Mucosa of rectum (tissue), 2 donors: ENCODE measurements around the gene SLC6A11.

ENCODE experiments used
- H3K27ac ChIP-seq, 2 donors: one replicate each; pipeline ENCODE4 v1.7.0; 2013; ENCODE audit warnings: inconsistent platforms in 2 of 2, low read depth in 2 of 2, low read length in 2 of 2
- H3K27me3 ChIP-seq, 2 donors: one replicate each; pipeline ENCODE4 v1.7.0; 2013; ENCODE audit warnings: low read length in 2 of 2; ENCODE audit not compliant: control insufficient read depth in 2 of 2, insufficient read depth in 2 of 2
- H3K36me3 ChIP-seq, 2 donors: one replicate each; pipeline ENCODE4 v1.7.0; 2013; ENCODE audit warnings: low read length in 2 of 2; ENCODE audit not compliant: control insufficient read depth in 2 of 2, insufficient read depth in 2 of 2
- H3K4me1 ChIP-seq, 2 donors: one replicate each; pipeline ENCODE4 v1.7.0; 2013; ENCODE audit warnings: low read length in 2 of 2, mild to moderate bottlenecking in 1 of 2; ENCODE audit not compliant: control insufficient read depth in 2 of 2, insufficient read depth in 2 of 2
- H3K4me3 ChIP-seq, 2 donors: one replicate each; pipeline ENCODE4 v1.7.0; 2013; ENCODE audit warnings: low read length in 2 of 2
- H3K9ac ChIP-seq, 2 donors: one replicate each; pipeline ENCODE4 v1.7.0; 2013; ENCODE audit warnings: low read length in 2 of 2, low read depth in 1 of 2, mild to moderate bottlenecking in 1 of 2
- H3K9me3 ChIP-seq, 2 donors: one replicate each; pipeline ENCODE4 v1.7.0; 2013; ENCODE audit warnings: low read length in 2 of 2; ENCODE audit not compliant: control insufficient read depth in 2 of 2
- donor health status: healthy.
- donor health status: Normal muscosa, but diverticular disease.

SLC6A11 gene

DNA sequence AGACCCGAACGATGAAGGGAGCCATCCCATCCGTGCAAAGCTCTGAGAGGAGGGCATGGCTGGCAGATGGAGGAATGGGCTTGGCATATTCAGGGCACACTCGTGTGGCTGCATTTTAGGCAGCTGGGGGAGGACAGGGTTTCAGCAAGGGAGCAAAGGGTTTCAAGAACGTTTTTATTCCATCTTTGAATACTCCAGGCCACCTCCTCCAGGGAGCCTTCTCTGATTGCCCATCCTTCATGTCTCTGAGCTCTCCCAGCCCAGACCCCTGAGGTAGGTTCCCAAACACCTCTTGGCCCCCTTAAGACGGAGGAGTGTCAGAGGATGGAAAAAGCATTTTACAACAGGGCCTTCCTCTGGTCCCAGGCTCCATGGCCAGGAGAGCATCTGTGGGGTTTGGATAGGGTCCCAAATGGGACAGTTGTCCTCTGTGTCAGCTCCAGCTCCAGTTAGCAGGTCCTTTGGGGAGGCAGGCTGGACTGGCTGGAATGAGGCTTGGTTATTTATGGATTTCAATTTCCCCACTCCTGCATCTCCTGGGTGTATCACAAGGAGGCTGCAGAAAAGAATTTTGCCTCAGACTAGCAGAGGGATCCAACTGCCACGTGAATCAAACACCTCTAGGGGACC is 158.8 kb downstream of the SLC6A11 start:
- Histone ChIP-seq H3K9ac (no peak overlapping the region), H3K27ac (no peak overlapping the region)

DNA sequence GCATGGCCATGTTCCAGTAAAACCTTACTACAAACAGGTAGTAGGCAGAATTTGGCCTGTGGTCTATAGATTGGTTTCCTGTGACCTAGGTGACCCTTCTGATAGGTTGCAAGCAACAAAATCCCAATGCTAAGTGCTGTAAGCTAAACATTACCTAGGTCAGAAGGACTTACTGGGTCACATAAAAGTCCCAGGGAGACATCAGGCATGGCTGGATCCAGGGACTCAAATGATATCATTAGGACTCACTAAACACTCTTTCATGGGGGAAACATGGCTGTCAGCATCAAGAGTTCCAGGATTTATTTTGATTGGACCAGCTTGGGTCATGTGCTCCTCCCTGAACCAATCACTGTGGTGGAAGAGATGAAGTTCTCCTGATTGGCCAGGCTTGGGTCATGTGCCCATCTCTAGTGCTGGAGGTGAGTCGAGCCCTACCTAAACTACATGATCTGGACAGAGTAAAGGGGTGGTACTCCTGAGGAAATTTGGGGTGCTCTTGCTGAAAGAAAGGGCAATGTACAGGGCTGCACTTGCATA is 159.7 kb downstream of the SLC6A11 start:
- H3K27ac ChIP-seq: no peak overlapping the region
- H3K4me3 ChIP-seq: no peak overlapping the region
- no peaks in the 10 kb centered on the region for H3K9me3 ChIP-seq
- peaks cover 2 to 4% of the 10 kb centered on the region in 2 donors for H3K27me3 ChIP-seq
- H3K4me1 ChIP-seq: no peaks in the 10 kb centered on the region
- H3K9ac ChIP-seq: no peak overlapping the region
- no peaks in the 10 kb centered on the region for H3K36me3 ChIP-seq

More for the DNA sequence above, 158.8 kb downstream of the SLC6A11 start:
- Histone ChIP-seq H3K27me3 (peaks cover 2 to 4% of the 10 kb centered on the region in 2 donors), H3K4me3 (no peak overlapping the region), H3K9me3 (no peaks in the 10 kb centered on the region), H3K36me3 (no peaks in the 10 kb centered on the region), H3K4me1 (no peaks in the 10 kb centered on the region)

DNA sequence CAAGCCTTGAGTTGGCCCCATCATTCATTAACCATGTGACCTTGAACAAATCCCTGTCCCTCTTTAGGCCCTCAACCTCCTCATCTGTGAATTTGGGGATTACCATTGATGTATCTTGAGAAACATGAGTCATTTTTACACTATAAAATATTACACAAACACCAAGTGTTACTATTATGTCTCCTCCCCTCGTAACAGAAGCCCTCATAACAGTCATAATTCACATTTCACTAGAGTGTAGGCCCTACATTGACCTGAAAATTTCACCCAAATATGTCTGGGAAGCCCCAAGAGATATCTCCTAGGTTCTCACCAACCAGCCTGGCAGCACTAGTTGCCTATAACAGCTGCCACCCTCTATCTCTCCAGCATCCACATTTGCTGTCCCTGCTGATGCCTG is 160.7 kb downstream of the SLC6A11 start:
- H3K4me1 ChIP-seq: no peaks in the 10 kb centered on the region
- H3K9me3 ChIP-seq: no peaks in the 10 kb centered on the region
- no peaks in the 10 kb centered on the region for H3K36me3 ChIP-seq
- no peak overlapping the region for H3K4me3 ChIP-seq
- no peak overlapping the region for H3K27ac ChIP-seq
- H3K27me3 ChIP-seq: peaks cover 4 to 5% of the 10 kb centered on the region in 2 donors
- H3K9ac ChIP-seq: no peak overlapping the region

DNA sequence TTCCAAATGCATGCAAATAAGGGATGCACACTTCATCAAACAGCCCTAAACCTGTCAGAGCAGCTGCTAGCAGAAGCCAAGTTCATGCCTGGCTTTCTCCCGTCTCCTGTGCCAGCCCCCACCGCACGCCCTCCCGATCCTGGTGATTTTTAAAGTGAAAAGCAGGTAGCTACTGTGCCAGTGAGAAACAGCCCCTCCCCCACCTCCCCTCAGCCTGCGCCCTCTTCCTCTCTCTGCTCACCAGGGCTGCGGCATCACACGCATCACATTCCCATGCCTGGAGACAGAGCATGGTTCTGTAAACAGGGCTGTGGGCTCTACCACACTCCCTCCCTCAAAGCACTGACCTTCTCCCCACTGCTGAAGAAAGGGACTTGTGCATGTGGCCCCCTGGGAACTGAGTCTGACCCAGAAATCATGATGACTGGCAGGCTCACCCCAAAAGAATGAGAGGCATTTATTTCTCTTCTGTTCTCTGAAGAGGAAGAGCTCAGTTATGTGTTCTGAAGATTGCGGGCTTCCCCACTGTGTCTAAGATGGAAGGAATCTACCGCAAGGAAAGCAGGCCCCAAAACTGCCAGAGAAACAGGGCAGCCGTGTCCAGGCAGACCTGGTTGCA is 162.0 kb downstream of the SLC6A11 start:
- no peaks in the 10 kb centered on the region for H3K36me3 ChIP-seq
- H3K27me3 ChIP-seq: peaks cover 0 to 6% of the 10 kb centered on the region in 2 donors
- H3K9me3 ChIP-seq: no peaks in the 10 kb centered on the region
- no peak overlapping the region for H3K27ac ChIP-seq
- no peaks in the 10 kb centered on the region for H3K4me1 ChIP-seq
- no peak overlapping the region for H3K9ac ChIP-seq
- H3K4me3 ChIP-seq: no peak overlapping the region

DNA sequence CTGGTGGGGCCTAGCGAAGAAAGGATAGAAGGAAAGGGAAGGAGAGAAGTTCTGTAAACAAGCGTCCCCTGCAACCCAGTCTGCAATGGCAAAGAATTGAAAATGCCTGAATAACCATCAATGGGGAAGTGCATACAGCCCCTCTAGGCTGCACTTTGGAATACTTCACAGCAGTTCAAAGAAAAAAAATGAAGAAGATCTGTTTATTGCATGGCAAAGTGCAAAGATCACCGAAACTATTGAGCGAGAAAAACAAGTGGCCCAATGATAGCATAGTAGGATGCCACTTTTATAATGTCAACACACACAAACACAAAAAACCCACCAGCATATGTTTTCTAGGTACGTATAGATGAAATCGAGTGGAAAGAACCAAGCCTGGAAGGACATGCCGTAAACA is 162.9 kb downstream of the SLC6A11 start:
- no peaks in the 10 kb centered on the region for H3K4me1 ChIP-seq
- H3K27me3 ChIP-seq: peaks cover 0 to 6% of the 10 kb centered on the region in 2 donors
- H3K9me3 ChIP-seq: no peaks in the 10 kb centered on the region
- no peak overlapping the region for H3K9ac ChIP-seq
- no peak overlapping the region for H3K27ac ChIP-seq
- H3K4me3 ChIP-seq: no peak overlapping the region
- no peaks in the 10 kb centered on the region for H3K36me3 ChIP-seq

DNA sequence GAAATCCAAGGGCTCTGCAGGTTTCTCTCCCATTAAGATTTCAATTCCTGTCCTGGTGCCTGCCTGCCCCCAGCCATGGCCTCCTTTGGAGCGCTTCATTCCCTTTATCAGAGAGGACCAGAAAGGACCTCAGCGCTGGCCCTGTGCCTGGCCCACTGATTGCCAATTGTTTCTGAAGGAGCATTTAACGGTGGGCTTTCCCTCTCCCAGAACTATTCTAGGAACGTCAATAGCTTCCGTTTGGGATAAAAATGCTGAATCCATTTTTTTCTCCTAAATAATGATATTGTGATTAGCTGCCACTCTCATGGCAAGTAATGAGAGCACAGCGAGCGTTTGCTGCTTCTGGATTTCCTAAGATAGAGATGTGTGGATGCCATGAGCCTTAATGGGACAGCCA is 164.3 kb downstream of the SLC6A11 start:
- H3K27ac ChIP-seq: no peak overlapping the region
- no peak overlapping the region for H3K4me3 ChIP-seq
- H3K4me1 ChIP-seq: no peaks in the 10 kb centered on the region
- H3K9me3 ChIP-seq: no peaks in the 10 kb centered on the region
- H3K27me3 ChIP-seq: peaks cover 0 to 6% of the 10 kb centered on the region in 2 donors
- no peaks in the 10 kb centered on the region for H3K36me3 ChIP-seq
- H3K9ac ChIP-seq: no peak overlapping the region

DNA sequence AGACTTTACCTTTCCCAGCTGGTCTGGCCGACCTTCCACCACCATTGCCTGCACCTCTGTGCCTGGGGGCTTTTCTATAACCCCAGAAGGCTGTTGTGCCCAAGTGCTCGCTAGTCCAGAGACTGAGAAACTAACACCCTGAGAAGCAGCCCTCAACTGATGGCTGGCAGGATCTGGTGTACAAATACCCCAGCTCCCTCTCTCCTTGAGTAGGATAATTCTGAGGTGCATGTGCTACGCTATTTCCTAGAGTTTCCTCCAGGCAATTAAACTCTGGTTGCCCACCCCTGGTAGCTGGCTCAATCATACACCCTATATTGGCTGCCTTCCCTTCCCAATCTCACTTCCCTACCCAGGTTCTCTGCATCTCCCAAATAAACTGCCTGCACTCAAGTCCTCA is 165.0 kb downstream of the SLC6A11 start:
- H3K27me3 ChIP-seq: peaks cover 0 to 6% of the 10 kb centered on the region in 2 donors
- no peak overlapping the region for H3K9ac ChIP-seq
- H3K27ac ChIP-seq: no peak overlapping the region
- no peaks in the 10 kb centered on the region for H3K9me3 ChIP-seq
- H3K4me3 ChIP-seq: no peak overlapping the region
- no peaks in the 10 kb centered on the region for H3K36me3 ChIP-seq
- H3K4me1 ChIP-seq: no peaks in the 10 kb centered on the region

DNA sequence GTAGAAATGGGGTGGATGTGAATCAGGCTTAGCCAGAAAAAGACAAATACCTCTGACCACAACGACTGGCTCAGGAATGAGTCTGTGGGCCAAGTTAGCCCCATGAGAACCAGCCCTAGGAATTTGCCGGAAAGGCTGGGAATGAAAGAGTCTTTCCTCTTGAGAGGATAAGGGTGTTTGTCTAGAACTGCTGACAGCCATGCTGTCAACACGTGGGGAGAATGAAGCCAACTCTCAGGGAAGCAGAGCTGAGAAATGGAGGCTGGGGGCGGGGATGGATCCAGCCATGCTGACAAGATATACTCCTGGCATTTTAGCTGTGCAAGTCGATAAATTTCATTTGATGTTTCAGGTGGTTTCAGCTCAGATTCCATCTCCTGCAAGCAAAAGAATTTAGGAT is 165.9 kb downstream of the SLC6A11 start:
- Histone ChIP-seq H3K9ac (no peak overlapping the region), H3K4me3 (no peak overlapping the region), H3K9me3 (no peaks in the 10 kb centered on the region), H3K4me1 (no peaks in the 10 kb centered on the region), H3K27me3 (peaks cover 0 to 6% of the 10 kb centered on the region in 2 donors), H3K36me3 (no peaks in the 10 kb centered on the region), H3K27ac (no peak overlapping the region)

DNA sequence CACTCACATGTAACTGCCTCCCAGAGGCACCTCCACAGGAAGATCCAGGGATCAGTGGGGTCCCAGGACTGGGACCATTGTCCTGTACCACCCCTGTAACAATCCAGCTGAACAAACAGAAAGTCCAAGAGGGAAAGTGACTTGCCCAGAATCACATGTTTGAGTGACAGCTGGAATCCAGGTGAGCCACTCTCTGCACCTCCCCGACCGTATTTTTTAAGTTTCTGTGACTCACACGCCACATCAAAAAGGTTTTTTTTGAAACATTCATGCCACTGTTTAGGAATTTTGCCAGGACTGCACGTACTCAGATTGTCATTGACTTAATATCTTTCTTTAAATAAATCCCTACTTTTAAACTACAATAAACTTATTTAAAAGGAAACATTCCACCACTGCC is 166.8 kb downstream of the SLC6A11 start:
- Histone ChIP-seq H3K4me3 (no peak overlapping the region), H3K4me1 (no peaks in the 10 kb centered on the region), H3K9ac (no peak overlapping the region), H3K9me3 (no peaks in the 10 kb centered on the region), H3K27ac (no peak overlapping the region), H3K36me3 (no peaks in the 10 kb centered on the region), H3K27me3 (peaks cover 0 to 6% of the 10 kb centered on the region in 2 donors)

DNA sequence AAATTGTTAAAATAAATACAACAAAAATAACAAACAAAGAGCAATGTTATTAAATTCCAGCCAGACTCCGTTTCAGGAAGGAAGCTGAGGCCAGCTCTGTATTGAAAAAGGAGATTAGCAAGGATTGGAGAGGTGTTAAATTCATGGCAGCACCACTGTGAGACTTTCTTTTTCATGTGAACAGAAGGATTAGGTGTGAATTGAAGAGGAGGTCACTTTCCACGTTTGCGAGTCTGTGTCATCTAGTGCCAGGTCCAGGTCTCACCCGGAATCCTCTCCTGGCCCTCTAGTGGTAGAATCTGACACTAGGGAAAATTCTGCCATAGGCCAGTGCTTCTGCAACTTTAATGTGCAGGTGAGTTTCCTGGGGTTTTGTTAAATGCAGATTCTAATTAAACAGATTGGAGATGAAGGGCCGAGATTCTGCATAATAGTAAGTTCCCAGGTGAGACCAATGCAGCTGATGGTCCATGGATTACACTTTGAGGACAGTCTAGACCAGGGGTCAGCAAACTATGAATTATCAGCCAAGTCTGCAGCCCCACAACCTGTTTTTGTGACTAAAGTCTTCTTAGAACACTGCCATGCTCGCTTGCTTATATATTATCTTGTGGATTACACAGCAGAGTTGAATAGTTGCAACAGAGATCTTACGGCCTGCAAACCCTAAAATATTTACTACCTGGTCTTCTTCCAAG is 167.3 kb downstream of the SLC6A11 start:
- no peaks in the 10 kb centered on the region for H3K9me3 ChIP-seq
- no peaks in the 10 kb centered on the region for H3K36me3 ChIP-seq
- peaks cover 0 to 6% of the 10 kb centered on the region in 2 donors for H3K27me3 ChIP-seq
- no peak overlapping the region for H3K9ac ChIP-seq
- no peaks in the 10 kb centered on the region for H3K4me1 ChIP-seq
- H3K4me3 ChIP-seq: no peak overlapping the region
- no peak overlapping the region for H3K27ac ChIP-seq
